HepG2 (cell line): Measurements from ENCODE around the gene PARD3. TPM values are rescaled to one million over a fixed set of nuclear protein-coding genes. Genes with fewer than 3 reads are reported as not detected.

Experiments
- CREM ChIP-seq, 2 experiments: sonication (generic) in 1 of 2; formaldehyde crosslinking in 1 of 2; IDR thresholded peaks; 2 replicates each; pipeline versions ENCODE4 v1.4.0 to v1.6.1; 2016 to 2020; ENCODE audit warnings: antibody characterized with exemption in 1 of 2, mild to moderate bottlenecking in 1 of 2, missing genetic modification reagents in 1 of 2
- ELF1 ChIP-seq: sonication (generic); formaldehyde crosslinking; IDR thresholded peaks from 2 replicates; pipeline ENCODE4 v1.4.0; 2020; ENCODE audit warnings: missing genetic modification reagents
- HCFC1 ChIP-seq: fragments of 150-350 bp; IDR thresholded peaks from 2 replicates; pipeline ENCODE4 v1.6.1; 2014; ENCODE audit warnings: low read depth, low read length
- RBFOX2 ChIP-seq: fragments of 200-400 bp; formaldehyde crosslinking; IDR thresholded peaks from 2 replicates; pipeline ENCODE4 v1.6.1; 2017; ENCODE audit warnings: low read depth, mild to moderate bottlenecking, low read length
- REST ChIP-seq, 2 experiments: IDR thresholded peaks; 2 replicates each; pipeline ENCODE4 v1.6.1; 2011 to 2012; ENCODE audit warnings: low read length in 2 of 2, borderline replicate concordance in 1 of 2, low read depth in 1 of 2, mild to moderate bottlenecking in 1 of 2, moderate library complexity in 1 of 2
- SALL2 ChIP-seq: sonication (generic); formaldehyde crosslinking; IDR thresholded peaks from 2 replicates; pipeline ENCODE4 v1.8.1; 2023; ENCODE audit warnings: mild to moderate bottlenecking, missing genetic modification reagents, inconsistent platforms
- ZBTB44 ChIP-seq: sonication (generic); formaldehyde crosslinking; IDR thresholded peaks from 2 replicates; pipeline ENCODE4 v1.4.0; 2020; ENCODE audit warnings: missing genetic modification reagents
- ZFX ChIP-seq: sonication (generic); formaldehyde crosslinking; IDR thresholded peaks from 2 replicates; pipeline ENCODE4 v1.4.0; 2020; ENCODE audit warnings: mild to moderate bottlenecking, low read depth, missing genetic modification reagents, moderate library complexity
- ZNF101 ChIP-seq: sonication (generic); formaldehyde crosslinking; IDR thresholded peaks from 2 replicates; pipeline ENCODE4 v1.4.0; 2020; ENCODE audit warnings: mild to moderate bottlenecking, low read depth, missing genetic modification reagents, borderline replicate concordance
- ZNF264 ChIP-seq: sonication (generic); formaldehyde crosslinking; IDR thresholded peaks from 2 replicates; pipeline ENCODE4 v1.4.0; 2020; ENCODE audit warnings: missing genetic modification reagents
- ZNF451 ChIP-seq: sonication (generic); formaldehyde crosslinking; IDR thresholded peaks from 2 replicates; pipeline ENCODE4 v1.5.0; 2020; ENCODE audit warnings: mild to moderate bottlenecking, missing genetic modification reagents
- ZNF543 ChIP-seq: sonication (generic); formaldehyde crosslinking; IDR thresholded peaks from 2 replicates; pipeline ENCODE4 v1.4.0; 2020; ENCODE audit warnings: mild to moderate bottlenecking, missing genetic modification reagents
- ZNF549 ChIP-seq: sonication (generic); formaldehyde crosslinking; IDR thresholded peaks from 2 replicates; pipeline ENCODE4 v1.5.0; 2020; ENCODE audit warnings: missing genetic modification reagents
- ZNF687 ChIP-seq: sonication (generic); formaldehyde crosslinking; IDR thresholded peaks from 2 replicates; pipeline ENCODE4 v1.5.1; 2020; ENCODE audit warnings: mild to moderate bottlenecking, missing genetic modification reagents, moderate library complexity
- ZNF768 ChIP-seq: sonication (generic); formaldehyde crosslinking; IDR thresholded peaks from 2 replicates; pipeline ENCODE4 v1.4.0; 2020; ENCODE audit warnings: missing genetic modification reagents
- polyA plus RNA-seq, 8 experiments: library from polyadenylated mRNA; depleted of rRNA in 3 of 8; stranded (reverse) in 7 of 8; unstranded in 1 of 8; fragments of >200 nt; fragmentation: Illumina TruSeq in 4 of 8; extraction: Trizol in 4 of 8; gene quantifications; 2 replicates each; pipeline versions ENCODE4 v1.2.1 to v1.2.3, GENCODE V29; 2011 to 2016; ENCODE audit warnings: low read depth in 4 of 8, missing spikeins in 1 of 8, mixed read lengths in 1 of 8; ENCODE audit not compliant: insufficient read depth in 1 of 8
- total RNA-seq, 5 experiments: library from RNA; depleted of rRNA; stranded (reverse); fragments of >200 nt; fragmentation: Illumina TruSeq; extraction: Trizol; gene quantifications; 2 replicates each; pipeline ENCODE4 v1.2.3, GENCODE V29; 2016; ENCODE audit warnings: low read depth in 1 of 5
- TF ChIP-seq, protein P1 (sequence below): sonication (generic); formaldehyde crosslinking; IDR thresholded peaks from 2 replicates; pipeline ENCODE4 v1.8.0; 2022; ENCODE audit warnings: low read depth, missing genetic modification reagents

The PARD3 gene
- total and polyA plus RNA-seq, 2 of the 13 experiments (the other 11 are each of a cell fraction or from before 2014, with no cell fraction given): 40.9 to 60.0 TPM

GRCh38 chr10:34815185-34816084, at the start of gene PARD3 (continued):
- peak; percentile 48; the same call in 1 of the 2 replicates for TF ChIP-seq ZNF687 (CRISPR knock-in tag)
- TF ChIP-seq ZFX (CRISPR knock-in tag): peak; percentile 9; the same call in 1 of the 2 replicates
- TF ChIP-seq ZNF549: no peak
- TF ChIP-seq ZNF543: no peak
- TF ChIP-seq ZNF451 (CRISPR knock-in tag): no peak
- TF ChIP-seq RBFOX2: no peak
- TF ChIP-seq HCFC1: no peak
- TF ChIP-seq, protein P1, sequence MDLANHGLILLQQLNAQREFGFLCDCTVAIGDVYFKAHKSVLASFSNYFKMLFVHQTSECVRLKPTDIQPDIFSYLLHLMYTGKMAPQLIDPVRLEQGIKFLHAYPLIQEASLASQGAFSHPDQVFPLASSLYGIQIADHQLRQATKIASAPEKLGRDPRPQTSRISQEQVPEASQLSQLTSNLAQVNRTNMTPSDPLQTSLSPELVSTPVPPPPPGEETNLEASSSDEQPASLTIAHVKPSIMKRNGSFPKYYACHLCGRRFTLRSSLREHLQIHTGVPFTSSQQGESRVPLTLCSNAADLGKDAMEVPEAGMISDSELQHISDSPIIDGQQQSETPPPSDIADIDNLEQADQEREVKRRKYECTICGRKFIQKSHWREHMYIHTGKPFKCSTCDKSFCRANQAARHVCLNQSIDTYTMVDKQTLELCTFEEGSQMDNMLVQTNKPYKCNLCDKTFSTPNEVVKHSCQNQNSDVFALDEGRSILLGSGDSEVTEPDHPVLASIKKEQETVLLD (CRISPR knock-in tag): no peak
- TF ChIP-seq SALL2 (CRISPR knock-in tag): peak; percentile 77; the same call in 1 of the 2 replicates
- TF ChIP-seq ZNF101 (CRISPR knock-in tag): no peak
- 0 out of 2 replicates have a peak, but pooled peaks have one; percentile 9 for TF ChIP-seq CREM (IDR thresholded peaks at IDR 0.05)
- no peak for TF ChIP-seq CREM (CRISPR knock-in tag; IDR thresholded peaks at IDR 0.05)
- no peak for TF ChIP-seq ZNF768 (CRISPR knock-in tag)
- no peak for TF ChIP-seq ZBTB44 (CRISPR knock-in tag)
- TF ChIP-seq REST (IDR thresholded peaks at IDR 0.05; ENCODE audit: borderline replicate concordance in 1 of 2, low read depth in 1 of 2, low read length in 2 of 2): no peak
- TF ChIP-seq ELF1: no peak
- no peak for TF ChIP-seq ZNF264 (CRISPR knock-in tag)
